Neural cell (in vitro differentiated cells): ENCODE measurements around the gene HIVEP3. TPM values are rescaled to one million over a fixed set of nuclear protein-coding genes. Genes with fewer than 3 reads are reported as not detected.

Experiments
- H2AFZ ChIP-seq: fragments of 200-600, 300-800 bp; sonication (generic), shearing (Covaris generic); 2 replicates; pipeline ENCODE4 v1.6.0; 2014; ENCODE audit warnings: low read depth, mild to moderate bottlenecking, antibody characterized with exemption, low read length, moderate library complexity
- H3F3A ChIP-seq: fragments of 200-600 bp; shearing (Covaris generic); 2 replicates; pipeline ENCODE4 v1.6.1; 2016; ENCODE audit warnings: mild to moderate bottlenecking, moderate library complexity, mixed read lengths, antibody characterized with exemption, low read length; ENCODE audit not compliant: insufficient read depth, poor library complexity, severe bottlenecking
- H3K27ac ChIP-seq: fragments of 200-600, 300-800 bp; sonication (generic), shearing (Covaris generic); 2 replicates; pipeline ENCODE4 v1.5.1; 2014; ENCODE audit warnings: mild to moderate bottlenecking, low read length, moderate library complexity
- H3K27me3 ChIP-seq: fragments of 300-800, 200-600 bp; sonication (generic), shearing (Covaris generic); 2 replicates; pipeline ENCODE4 v1.6.0; 2014; ENCODE audit warnings: mild to moderate bottlenecking, low read depth, low read length, moderate library complexity; ENCODE audit not compliant: insufficient read depth
- H3K36me3 ChIP-seq: fragments of 300-800, 200-600 bp; sonication (generic), shearing (Covaris generic); 2 replicates; pipeline ENCODE4 v1.5.1; 2014; ENCODE audit warnings: mild to moderate bottlenecking, antibody characterized with exemption, low read length, moderate library complexity; ENCODE audit not compliant: insufficient read depth
- H3K4me2 ChIP-seq: fragments of 300-800, 200-600 bp; sonication (generic), shearing (Covaris generic); 2 replicates; pipeline ENCODE4 v1.6.0; 2014; ENCODE audit warnings: mild to moderate bottlenecking, low read length
- H3K4me3 ChIP-seq: fragments of 300-800, 200-600 bp; sonication (generic), shearing (Covaris generic); 2 replicates; pipeline ENCODE4 v1.5.1; 2014; ENCODE audit warnings: mild to moderate bottlenecking, low read length, moderate library complexity
- H3K79me2 ChIP-seq: fragments of 200-600 bp; shearing (Covaris generic); replicated peaks from 2 replicates; pipeline ENCODE4 v1.6.0; 2014; ENCODE audit warnings: mild to moderate bottlenecking, low read length, moderate library complexity; ENCODE audit not compliant: insufficient read depth
- H3K9ac ChIP-seq: fragments of 300-800, 200-600 bp; sonication (generic), shearing (Covaris generic); 2 replicates; pipeline ENCODE4 v1.6.1; 2016; ENCODE audit warnings: mild to moderate bottlenecking, low read length, mixed read lengths
- H3K9me2 ChIP-seq: fragments of 200-600 bp; shearing (Covaris generic); 2 replicates; pipeline ENCODE4 v1.6.1; 2016; ENCODE audit warnings: mild to moderate bottlenecking, low read length, mixed read lengths; ENCODE audit not compliant: insufficient read depth
- H3K9me3 ChIP-seq: fragments of 200-600, 300-800 bp; sonication (generic), shearing (Covaris generic); 2 replicates; pipeline ENCODE4 v1.6.1; 2016; ENCODE audit warnings: mild to moderate bottlenecking, mixed run types, low read length, moderate library complexity, mixed read lengths
- H4K20me1 ChIP-seq: fragments of 200-600 bp; shearing (Covaris generic); 2 replicates; pipeline ENCODE4 v1.6.1; 2016; ENCODE audit warnings: mild to moderate bottlenecking, mixed run types; ENCODE audit not compliant: insufficient read depth
- EP300 ChIP-seq: fragments of 450-650 bp; conservative IDR thresholded peaks from 2 replicates; pipeline ENCODE4 v1.6.1; 2014; ENCODE audit warnings: antibody characterized with exemption, mild to moderate bottlenecking, moderate library complexity; ENCODE audit not compliant: poor library complexity, severe bottlenecking
- EZH2 ChIP-seq: fragments of 200-600, 300-800 bp; shearing (Covaris generic), sonication (generic); IDR thresholded peaks from 2 replicates; pipeline ENCODE4 v1.6.1; 2014; ENCODE audit warnings: antibody characterized with exemption, low read length, borderline replicate concordance, mild to moderate bottlenecking; ENCODE audit not compliant: insufficient read depth, poor library complexity, severe bottlenecking
- MXI1 ChIP-seq: fragments of 450-650 bp; conservative IDR thresholded peaks from 2 replicates; pipeline ENCODE4 v1.6.1; 2014; ENCODE audit warnings: antibody characterized with exemption, mild to moderate bottlenecking; ENCODE audit not compliant: poor library complexity, severe bottlenecking
- POLR2AphosphoS5 ChIP-seq: IDR thresholded peaks from 2 replicates; pipeline ENCODE4 v1.6.1; 2012
- RAD21 ChIP-seq: fragments of 450-650 bp; conservative IDR thresholded peaks from 2 replicates; pipeline ENCODE4 v1.6.1; 2014; ENCODE audit warnings: antibody characterized with exemption, mild to moderate bottlenecking, moderate library complexity
- SMC3 ChIP-seq: fragments of 450-650 bp; conservative IDR thresholded peaks from 2 replicates; pipeline ENCODE4 v1.6.1; 2014; ENCODE audit warnings: antibody characterized with exemption, mild to moderate bottlenecking, moderate library complexity; ENCODE audit not compliant: poor library complexity
- TAF1 ChIP-seq: IDR thresholded peaks from 2 replicates; pipeline ENCODE4 v1.6.1; 2012; ENCODE audit warnings: low read depth
- polyA plus RNA-seq: library from polyadenylated mRNA; depleted of rRNA; stranded (reverse); fragments of >200 nt; gene quantifications from 2 replicates; pipeline ENCODE4 v1.2.3, GENCODE V29; 2014
- TF ChIP-seq, protein P1 (sequence below): fragments of 450-650 bp; IDR thresholded peaks from 2 replicates; pipeline ENCODE4 v1.5.1; 2014; ENCODE audit warnings: antibody characterized with exemption, mild to moderate bottlenecking, moderate library complexity; ENCODE audit not compliant: poor library complexity, severe bottlenecking
- TF ChIP-seq, protein P2 (sequence below): IDR thresholded peaks from 2 replicates; pipeline ENCODE4 v1.6.1; 2012; ENCODE audit warnings: borderline replicate concordance

HIVEP3 gene
- polyA plus RNA-seq, 1 donor from 2014 or later, result 2.6 TPM

DNA sequence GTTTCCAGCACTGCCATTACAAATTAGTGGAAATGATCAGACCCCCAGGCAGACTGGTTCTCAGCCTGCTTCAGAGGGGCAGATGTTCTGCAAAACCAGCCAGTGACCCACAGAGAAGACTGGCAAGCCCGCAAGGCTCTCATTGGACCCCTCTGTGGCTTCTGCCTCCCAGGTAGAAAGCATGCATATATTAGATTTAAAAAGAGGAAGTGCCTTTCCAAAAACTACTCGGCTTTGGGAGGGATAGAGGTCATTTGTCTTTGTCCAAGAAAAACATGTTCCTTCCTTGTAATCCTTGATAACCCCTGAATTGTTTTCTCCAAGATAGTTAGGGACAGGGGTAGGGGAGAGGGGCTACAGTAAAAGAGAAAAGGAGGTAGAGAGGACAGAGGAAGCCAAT is 11.8 kb downstream of the HIVEP3 start:
- Histone ChIP-seq H3K27ac (no peak overlapping the region), H3K79me2 (peaks cover 10% of the 10 kb centered on the region)

DNA sequence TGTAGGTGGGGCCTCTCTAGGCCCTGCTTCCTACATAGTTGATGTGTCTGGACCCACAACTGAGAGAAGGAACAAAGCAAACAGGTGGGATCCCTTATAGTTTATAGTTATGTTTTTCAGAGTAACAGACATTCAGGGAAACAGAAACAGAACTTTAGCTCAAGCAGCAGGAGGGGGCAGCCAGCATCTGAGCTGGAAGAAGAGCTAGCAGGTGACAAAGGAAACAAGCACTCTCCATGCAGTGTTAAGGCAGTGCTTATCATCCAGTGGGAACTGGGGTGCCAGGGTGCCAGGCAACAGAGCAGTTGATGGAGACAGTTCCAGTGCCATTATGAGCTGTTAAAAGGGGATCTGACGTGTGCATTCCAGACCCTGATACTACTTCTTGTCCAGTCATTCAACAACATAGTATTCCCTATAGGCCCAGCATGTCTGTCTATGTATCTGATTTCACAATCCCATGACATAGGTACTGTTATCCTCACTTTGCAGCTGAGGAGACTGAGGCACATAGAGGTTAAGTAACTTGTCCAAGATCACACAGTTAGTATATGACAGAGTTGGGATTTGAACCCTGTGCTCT is 13.5 kb downstream of the HIVEP3 start:
- Histone ChIP-seq H3K27me3 (no peaks in the 10 kb centered on the region), H3F3A (no peaks in the 10 kb centered on the region), H3K4me3 (no peak overlapping the region), H3K27ac (no peak overlapping the region), H3K36me3 (no peaks in the 10 kb centered on the region), H3K79me2 (peaks cover 7% of the 10 kb centered on the region), H4K20me1 (no peaks in the 10 kb centered on the region), H3K9me3 (no peaks in the 10 kb centered on the region), H3K9ac (no peak overlapping the region), H3K9me2 (no peaks in the 10 kb centered on the region), H2AFZ (no peak overlapping the region), H3K4me2 (no peak overlapping the region)
- TF ChIP-seq TAF1 (no peak), RAD21 (no peak), EZH2 (no peak), SMC3 (no peak), POLR2AphosphoS5 (no peak), MXI1 (no peak), EP300 (no peak)
- TF ChIP-seq, protein P1, sequence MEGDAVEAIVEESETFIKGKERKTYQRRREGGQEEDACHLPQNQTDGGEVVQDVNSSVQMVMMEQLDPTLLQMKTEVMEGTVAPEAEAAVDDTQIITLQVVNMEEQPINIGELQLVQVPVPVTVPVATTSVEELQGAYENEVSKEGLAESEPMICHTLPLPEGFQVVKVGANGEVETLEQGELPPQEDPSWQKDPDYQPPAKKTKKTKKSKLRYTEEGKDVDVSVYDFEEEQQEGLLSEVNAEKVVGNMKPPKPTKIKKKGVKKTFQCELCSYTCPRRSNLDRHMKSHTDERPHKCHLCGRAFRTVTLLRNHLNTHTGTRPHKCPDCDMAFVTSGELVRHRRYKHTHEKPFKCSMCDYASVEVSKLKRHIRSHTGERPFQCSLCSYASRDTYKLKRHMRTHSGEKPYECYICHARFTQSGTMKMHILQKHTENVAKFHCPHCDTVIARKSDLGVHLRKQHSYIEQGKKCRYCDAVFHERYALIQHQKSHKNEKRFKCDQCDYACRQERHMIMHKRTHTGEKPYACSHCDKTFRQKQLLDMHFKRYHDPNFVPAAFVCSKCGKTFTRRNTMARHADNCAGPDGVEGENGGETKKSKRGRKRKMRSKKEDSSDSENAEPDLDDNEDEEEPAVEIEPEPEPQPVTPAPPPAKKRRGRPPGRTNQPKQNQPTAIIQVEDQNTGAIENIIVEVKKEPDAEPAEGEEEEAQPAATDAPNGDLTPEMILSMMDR, result no peak
- TF ChIP-seq, protein P2, sequence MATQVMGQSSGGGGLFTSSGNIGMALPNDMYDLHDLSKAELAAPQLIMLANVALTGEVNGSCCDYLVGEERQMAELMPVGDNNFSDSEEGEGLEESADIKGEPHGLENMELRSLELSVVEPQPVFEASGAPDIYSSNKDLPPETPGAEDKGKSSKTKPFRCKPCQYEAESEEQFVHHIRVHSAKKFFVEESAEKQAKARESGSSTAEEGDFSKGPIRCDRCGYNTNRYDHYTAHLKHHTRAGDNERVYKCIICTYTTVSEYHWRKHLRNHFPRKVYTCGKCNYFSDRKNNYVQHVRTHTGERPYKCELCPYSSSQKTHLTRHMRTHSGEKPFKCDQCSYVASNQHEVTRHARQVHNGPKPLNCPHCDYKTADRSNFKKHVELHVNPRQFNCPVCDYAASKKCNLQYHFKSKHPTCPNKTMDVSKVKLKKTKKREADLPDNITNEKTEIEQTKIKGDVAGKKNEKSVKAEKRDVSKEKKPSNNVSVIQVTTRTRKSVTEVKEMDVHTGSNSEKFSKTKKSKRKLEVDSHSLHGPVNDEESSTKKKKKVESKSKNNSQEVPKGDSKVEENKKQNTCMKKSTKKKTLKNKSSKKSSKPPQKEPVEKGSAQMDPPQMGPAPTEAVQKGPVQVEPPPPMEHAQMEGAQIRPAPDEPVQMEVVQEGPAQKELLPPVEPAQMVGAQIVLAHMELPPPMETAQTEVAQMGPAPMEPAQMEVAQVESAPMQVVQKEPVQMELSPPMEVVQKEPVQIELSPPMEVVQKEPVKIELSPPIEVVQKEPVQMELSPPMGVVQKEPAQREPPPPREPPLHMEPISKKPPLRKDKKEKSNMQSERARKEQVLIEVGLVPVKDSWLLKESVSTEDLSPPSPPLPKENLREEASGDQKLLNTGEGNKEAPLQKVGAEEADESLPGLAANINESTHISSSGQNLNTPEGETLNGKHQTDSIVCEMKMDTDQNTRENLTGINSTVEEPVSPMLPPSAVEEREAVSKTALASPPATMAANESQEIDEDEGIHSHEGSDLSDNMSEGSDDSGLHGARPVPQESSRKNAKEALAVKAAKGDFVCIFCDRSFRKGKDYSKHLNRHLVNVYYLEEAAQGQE, result no peak

More for the DNA sequence above, 11.8 kb downstream of the HIVEP3 start:
- TF ChIP-seq MXI1, result no peak
- TF ChIP-seq RAD21, result no peak
- TF ChIP-seq SMC3, result no peak
- TF ChIP-seq EZH2, result no peak
- TF ChIP-seq, protein P1, result no peak
- no peak for TF ChIP-seq TAF1
- no peak for TF ChIP-seq POLR2AphosphoS5
- TF ChIP-seq, protein P2, result no peak
- no peak overlapping the region for H3K4me2 ChIP-seq
- no peaks in the 10 kb centered on the region for H3K9me2 ChIP-seq
- H3K9ac ChIP-seq, result no peak overlapping the region
- H3F3A ChIP-seq, result no peaks in the 10 kb centered on the region
- no peaks in the 10 kb centered on the region for H4K20me1 ChIP-seq
- H3K4me3 ChIP-seq, result no peak overlapping the region
- no peaks in the 10 kb centered on the region for H3K9me3 ChIP-seq
- H3K36me3 ChIP-seq, result no peaks in the 10 kb centered on the region
- no peak overlapping the region for H2AFZ ChIP-seq
- no peaks in the 10 kb centered on the region for H3K27me3 ChIP-seq
